BE2C (cell line): ENCODE data around the gene CIPC.

Experiments
- DNase-seq: peaks from one replicate; pipeline ENCODE4 v3.0.0-alpha.2; 2020
- H3K27me3 ChIP-seq: fragments of 250-450 bp; sonication (Bioruptor Pico); 2 replicates; pipeline ENCODE4 v1.5.1; 2020; ENCODE audit warnings: mild to moderate bottlenecking
- H3K36me3 ChIP-seq: fragments of 250-450 bp; sonication (Bioruptor Pico); 2 replicates; pipeline ENCODE4 v1.5.1; 2020; ENCODE audit warnings: mild to moderate bottlenecking
- H3K4me1 ChIP-seq: fragments of 250-450 bp; sonication (Bioruptor Pico); 2 replicates; pipeline ENCODE4 v1.5.1; 2020
- H3K4me3 ChIP-seq: 2 replicates; pipeline ENCODE4 v1.5.1; 2011; ENCODE audit warnings: low read depth, low read length
- H3K9me3 ChIP-seq: fragments of 250-450 bp; sonication (Bioruptor Pico); 2 replicates; pipeline ENCODE4 v1.5.1; 2020
- CTCF ChIP-seq: IDR thresholded peaks from 2 replicates; pipeline ENCODE4 v1.5.1; 2012; ENCODE audit warnings: mild to moderate bottlenecking, low read depth, low read length

The CIPC gene

GRCh38 chr14:77158882-77159255, 60.8 kb downstream of the CIPC start:
- Histone ChIP-seq H3K9me3 (no peaks in the 10 kb centered on the region), H3K36me3 (no peaks in the 10 kb centered on the region), H3K4me3 (no peak overlapping the region), H3K27me3 (no peaks in the 10 kb centered on the region), H3K4me1 (peaks cover 13% of the 10 kb centered on the region)
- DNase-seq, result peak; percentile 35
- TF ChIP-seq CTCF, result no peak

- DNase-seq, result no peak
- Histone ChIP-seq H3K4me3 (no peak overlapping the region), H3K36me3 (no peaks in the 10 kb centered on the region), H3K4me1 (peaks cover 13% of the 10 kb centered on the region), H3K27me3 (no peaks in the 10 kb centered on the region), H3K9me3 (no peaks in the 10 kb centered on the region)
- no peak for TF ChIP-seq CTCF
These were observed 63.0 kb downstream of the CIPC start for GRCh38 chr14:77161011-77161410.
